Ascending aorta (tissue), 2 donors: ENCODE results near the gene IVD. TPM values are rescaled to one million over a fixed set of nuclear protein-coding genes. Genes with fewer than 3 reads are reported as not detected.

ENCODE experiments used
- DNase-seq, 2 donors: peaks; one replicate each; pipeline ENCODE4 v3.0.0-alpha.2; 2019; ENCODE audit warnings: low spot score in 2 of 2
- H3K27ac ChIP-seq, 2 donors: fragments of 200-600 bp; sonication (generic); one replicate each; pipeline ENCODE4 v1.5.1; 2016 to 2017; ENCODE audit warnings: mild to moderate bottlenecking in 1 of 2
- H3K27me3 ChIP-seq: fragments of 200-600 bp; sonication (generic); one replicate; pipeline ENCODE4 v1.5.1; 2017
- H3K36me3 ChIP-seq, 2 donors: fragments of 200-600 bp; sonication (generic); one replicate each; pipeline ENCODE4 v1.5.1; 2016
- H3K4me1 ChIP-seq, 2 donors: fragments of 200-600 bp; sonication (generic); one replicate each; pipeline ENCODE4 v1.5.1; 2016 to 2017; ENCODE audit warnings: mild to moderate bottlenecking in 1 of 2
- H3K4me3 ChIP-seq, 2 donors: fragments of 200-600 bp; sonication (generic); one replicate each; pipeline ENCODE4 v1.5.1; 2016 to 2017; ENCODE audit warnings: mild to moderate bottlenecking in 1 of 2
- H3K9me3 ChIP-seq, 2 donors: fragments of 200-600 bp; sonication (generic); one replicate each; pipeline ENCODE4 v1.5.1; 2016
- intact Hi-C: fragments of 100-400 bp; cut with DNase I; formaldehyde crosslinking; loops from one replicate; pipeline ENCODE4 v1.15.1; 2023
- total RNA-seq: library from RNA; depleted of rRNA; stranded (reverse); fragments of >200 nt; gene quantifications from one replicate; pipeline ENCODE4 v1.1.0, GENCODE V29; 2016
- TF ChIP-seq, protein P1 (sequence below), 3 experiments: fragments of 200-600 bp in 2 of 3; fragments of 450-650 bp in 1 of 3; sonication (generic) in 2 of 3; IDR thresholded peaks; one replicate each; pipeline ENCODE4 v1.5.1; 2016 to 2019; ENCODE audit warnings: antibody characterized with exemption in 3 of 3, mild to moderate bottlenecking in 1 of 3, moderate library complexity in 1 of 3

IVD gene
- total RNA-seq, 1 donor from 2014 or later: 39.5 TPM

DNA sequence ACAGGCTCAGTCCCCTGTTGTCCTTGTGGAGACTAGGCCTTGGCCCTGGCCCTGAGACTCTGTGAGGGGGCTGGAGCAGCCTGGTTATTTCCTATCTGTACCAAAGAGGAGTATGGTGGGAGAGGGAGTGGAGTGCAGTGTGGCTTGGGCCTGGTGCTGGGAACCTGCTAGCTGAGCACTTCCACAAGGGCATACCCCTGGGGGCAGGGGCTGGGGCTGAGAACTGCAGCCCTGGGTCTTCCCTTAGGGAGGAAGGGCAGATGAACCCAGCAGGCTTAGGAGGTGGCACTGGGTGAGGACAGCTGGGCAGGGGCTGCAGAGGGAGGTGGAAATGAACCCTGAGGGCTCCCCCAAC is 61.6 kb downstream of the IVD start:
- intact Hi-C loops: no loop called here
- Histone ChIP-seq H3K27me3 (no peaks in the 10 kb centered on the region), H3K4me1 (peaks cover 7 to 8% of the 10 kb centered on the region in 2 donors), H3K4me3 (no peak overlapping the region), H3K36me3 (peaks cover 23 to 40% of the 10 kb centered on the region in 2 donors), H3K27ac (no peak overlapping the region), H3K9me3 (no peaks in the 10 kb centered on the region)
- TF ChIP-seq, protein P1, sequence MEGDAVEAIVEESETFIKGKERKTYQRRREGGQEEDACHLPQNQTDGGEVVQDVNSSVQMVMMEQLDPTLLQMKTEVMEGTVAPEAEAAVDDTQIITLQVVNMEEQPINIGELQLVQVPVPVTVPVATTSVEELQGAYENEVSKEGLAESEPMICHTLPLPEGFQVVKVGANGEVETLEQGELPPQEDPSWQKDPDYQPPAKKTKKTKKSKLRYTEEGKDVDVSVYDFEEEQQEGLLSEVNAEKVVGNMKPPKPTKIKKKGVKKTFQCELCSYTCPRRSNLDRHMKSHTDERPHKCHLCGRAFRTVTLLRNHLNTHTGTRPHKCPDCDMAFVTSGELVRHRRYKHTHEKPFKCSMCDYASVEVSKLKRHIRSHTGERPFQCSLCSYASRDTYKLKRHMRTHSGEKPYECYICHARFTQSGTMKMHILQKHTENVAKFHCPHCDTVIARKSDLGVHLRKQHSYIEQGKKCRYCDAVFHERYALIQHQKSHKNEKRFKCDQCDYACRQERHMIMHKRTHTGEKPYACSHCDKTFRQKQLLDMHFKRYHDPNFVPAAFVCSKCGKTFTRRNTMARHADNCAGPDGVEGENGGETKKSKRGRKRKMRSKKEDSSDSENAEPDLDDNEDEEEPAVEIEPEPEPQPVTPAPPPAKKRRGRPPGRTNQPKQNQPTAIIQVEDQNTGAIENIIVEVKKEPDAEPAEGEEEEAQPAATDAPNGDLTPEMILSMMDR (IDR thresholded peaks at IDR 0.05): no peak
- DNase-seq: no peak

DNA sequence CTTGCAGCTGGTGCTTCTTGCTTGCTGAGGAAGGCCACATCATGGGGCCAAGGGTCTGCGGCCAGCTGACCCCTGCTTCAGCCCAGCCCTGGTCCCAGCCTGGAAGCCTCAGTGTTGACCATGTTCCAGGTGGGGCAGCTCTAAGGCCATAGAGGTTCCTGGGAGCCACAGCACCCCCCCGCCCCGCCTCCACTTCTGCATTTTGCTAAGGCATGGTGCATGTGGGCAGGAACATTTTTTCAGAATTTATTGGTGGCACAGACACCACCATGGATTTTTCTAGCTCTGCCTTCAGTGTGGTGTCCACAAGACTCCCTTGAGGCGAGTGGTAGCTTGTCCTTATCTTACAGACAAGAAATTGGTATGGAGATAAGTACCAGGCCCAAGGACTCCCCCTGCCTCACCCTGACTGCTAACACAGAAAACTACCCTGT is 63.3 kb downstream of the IVD start:
- Histone ChIP-seq H3K9me3 (no peaks in the 10 kb centered on the region), H3K27me3 (no peaks in the 10 kb centered on the region), H3K36me3 (peaks cover 16 to 23% of the 10 kb centered on the region in 2 donors), H3K4me3 (no peak overlapping the region), H3K27ac (no peak overlapping the region), H3K4me1 (peaks cover 7 to 13% of the 10 kb centered on the region in 2 donors)
- TF ChIP-seq, protein P1 (IDR thresholded peaks at IDR 0.05): no peak
- intact Hi-C loops: no loop called here
- no peak for DNase-seq

DNA sequence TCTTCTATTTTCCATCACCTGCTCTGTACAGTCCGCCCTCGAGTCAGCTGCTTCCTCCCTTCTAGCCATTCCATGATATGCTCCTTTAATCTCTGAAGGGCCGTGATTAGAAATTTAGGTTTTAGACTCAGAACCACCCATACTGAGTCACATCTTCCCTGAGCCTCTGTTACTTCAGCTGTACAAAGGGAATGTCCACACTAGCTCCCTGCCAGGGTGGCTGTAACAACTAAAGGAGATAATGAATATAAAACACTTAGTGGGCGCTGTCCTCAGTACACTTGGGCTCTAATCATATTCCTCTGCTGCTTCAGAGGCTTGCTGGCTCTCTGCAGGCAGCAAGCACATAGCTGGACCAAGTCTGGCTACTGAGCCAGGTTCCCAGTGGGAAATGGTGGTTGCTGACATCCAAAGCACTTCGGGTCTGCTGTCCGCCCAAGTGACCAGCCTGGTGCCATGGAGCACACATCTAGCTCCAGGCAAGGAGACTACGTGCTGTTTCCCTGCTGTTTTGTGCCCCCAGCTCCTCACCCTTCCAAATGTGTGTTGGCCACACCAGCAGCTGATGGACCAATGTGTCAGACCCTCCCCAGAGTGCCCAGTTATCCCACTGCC is 64.3 kb downstream of the IVD start:
- H3K4me3 ChIP-seq: peak overlapping the region; percentile 74 to 89
- peaks cover 7 to 13% of the 10 kb centered on the region in 2 donors for H3K4me1 ChIP-seq
- TF ChIP-seq, protein P1 (IDR thresholded peaks at IDR 0.05): no peak
- H3K27ac ChIP-seq: peak overlapping the region; percentile 83 to 87
- H3K9me3 ChIP-seq: no peaks in the 10 kb centered on the region
- no peaks in the 10 kb centered on the region for H3K27me3 ChIP-seq
- DNase-seq: no peak
- intact Hi-C loops: loop anchor here (5.0 kb wide), 1 partner anchor 97 kb away; the partner anchor contains the start of genes CCDC32 and RPUSD2
- peaks cover 11 to 13% of the 10 kb centered on the region in 2 donors for H3K36me3 ChIP-seq

DNA sequence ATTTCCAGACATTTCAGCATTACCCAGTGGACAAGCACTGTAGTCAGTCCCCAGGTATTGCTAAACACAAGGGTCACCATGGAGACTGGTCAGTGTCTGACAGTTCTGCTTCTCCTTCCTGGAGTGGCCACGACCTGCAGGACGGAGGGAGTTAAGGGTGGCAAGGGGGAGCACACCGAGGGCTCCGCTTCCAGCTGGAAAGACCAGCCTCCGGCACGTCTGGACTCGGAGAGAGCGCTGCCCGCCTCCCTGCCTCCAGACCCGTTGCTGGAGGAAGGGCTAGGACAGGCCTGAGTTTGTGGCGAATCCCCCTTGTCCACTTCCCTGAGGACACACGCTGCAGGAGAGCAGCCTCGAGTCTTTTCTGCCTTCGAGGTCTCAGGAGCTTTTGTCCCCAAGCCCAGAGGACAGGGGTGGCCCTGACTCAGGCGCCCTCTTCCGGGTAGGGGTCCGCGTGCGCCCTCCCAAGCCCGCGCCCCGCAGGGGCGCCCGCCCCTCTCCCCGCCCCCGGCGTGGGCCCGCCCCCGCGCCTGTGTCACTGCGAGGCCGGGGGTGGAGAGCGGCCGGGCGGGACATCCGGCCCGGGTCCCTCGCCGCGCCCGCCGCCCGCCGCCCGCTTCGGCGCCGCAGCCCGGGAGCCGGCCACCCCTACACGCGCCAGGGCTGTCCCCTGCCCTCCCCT is 65.0 kb downstream of the IVD start, which contains the start of gene CHST14:
Gene CHST14, plus strand, starts transcription at position 562 of the 682 bp plus-strand sequence. CDS start 230 bp downstream, outside the sequence.
- TF ChIP-seq, protein P1 (IDR thresholded peaks at IDR 0.05): no peak
- no peaks in the 10 kb centered on the region for H3K9me3 ChIP-seq
- peaks cover 6 to 10% of the 10 kb centered on the region in 2 donors for H3K36me3 ChIP-seq
- peak within 1 kb of the TSS; percentile 74 to 89 for H3K4me3 ChIP-seq
- no peaks in the 10 kb centered on the region for H3K27me3 ChIP-seq
- H3K4me1 ChIP-seq: peaks cover 7 to 13% of the 10 kb centered on the region in 2 donors
- peak in 1 of 2 donors; percentile 78 for DNase-seq
- peak within 1 kb of the TSS; percentile 83 to 87 for H3K27ac ChIP-seq
- intact Hi-C loops: loop anchor here (1.0 to 5.0 kb wide), 2 partner anchors 30 to 97 kb away; partner anchors contain the start of genes BAHD1, CCDC32 and RPUSD2

Other genes with a start within 250 kb of the IVD start
- not detected for gene BUB1B, start 244.7 kb upstream of the IVD start, total RNA-seq
- gene PAK6, start 166.7 kb upstream of the IVD start, total RNA-seq: not detected
- not detected for gene ANKRD63, start 122.7 kb upstream of the IVD start, total RNA-seq
- gene PLCB2, start 97.9 kb upstream of the IVD start, total RNA-seq: 6.9 TPM
- gene INAFM2, start 82.1 kb upstream of the IVD start, total RNA-seq: 69.8 TPM
- gene CCDC9B, start 64.9 kb upstream of the IVD start, total RNA-seq: 55.8 TPM
- gene PHGR1, start 54.8 kb upstream of the IVD start, total RNA-seq: not detected
- gene DISP2, start 47.6 kb upstream of the IVD start, total RNA-seq: 0.32 TPM
- 5.1 TPM for gene KNSTRN, start 23.1 kb upstream of the IVD start, total RNA-seq
- 10.6 TPM for gene BAHD1, start 35.2 kb downstream of the IVD start, total RNA-seq
- gene CHST14, start 65.2 kb downstream of the IVD start, total RNA-seq: 22.0 TPM
- gene CCDC32, start 159.2 kb downstream of the IVD start, total RNA-seq: 16.4 TPM
- 2.4 TPM for gene RPUSD2, start 163.5 kb downstream of the IVD start, total RNA-seq
- not detected for gene KNL1, start 188.5 kb downstream of the IVD start, total RNA-seq